ENCODE results near the gene EIF2D.
A peak's percentile ranks its signal among the peaks of the same experiment; 100 is the strongest.
"Not testable (repeated sequence)": the region's sequence is repeated elsewhere in the genome, so short reads cannot be mapped to it uniquely, and the experiment has no call there.

Gene EIF2D

DNA sequence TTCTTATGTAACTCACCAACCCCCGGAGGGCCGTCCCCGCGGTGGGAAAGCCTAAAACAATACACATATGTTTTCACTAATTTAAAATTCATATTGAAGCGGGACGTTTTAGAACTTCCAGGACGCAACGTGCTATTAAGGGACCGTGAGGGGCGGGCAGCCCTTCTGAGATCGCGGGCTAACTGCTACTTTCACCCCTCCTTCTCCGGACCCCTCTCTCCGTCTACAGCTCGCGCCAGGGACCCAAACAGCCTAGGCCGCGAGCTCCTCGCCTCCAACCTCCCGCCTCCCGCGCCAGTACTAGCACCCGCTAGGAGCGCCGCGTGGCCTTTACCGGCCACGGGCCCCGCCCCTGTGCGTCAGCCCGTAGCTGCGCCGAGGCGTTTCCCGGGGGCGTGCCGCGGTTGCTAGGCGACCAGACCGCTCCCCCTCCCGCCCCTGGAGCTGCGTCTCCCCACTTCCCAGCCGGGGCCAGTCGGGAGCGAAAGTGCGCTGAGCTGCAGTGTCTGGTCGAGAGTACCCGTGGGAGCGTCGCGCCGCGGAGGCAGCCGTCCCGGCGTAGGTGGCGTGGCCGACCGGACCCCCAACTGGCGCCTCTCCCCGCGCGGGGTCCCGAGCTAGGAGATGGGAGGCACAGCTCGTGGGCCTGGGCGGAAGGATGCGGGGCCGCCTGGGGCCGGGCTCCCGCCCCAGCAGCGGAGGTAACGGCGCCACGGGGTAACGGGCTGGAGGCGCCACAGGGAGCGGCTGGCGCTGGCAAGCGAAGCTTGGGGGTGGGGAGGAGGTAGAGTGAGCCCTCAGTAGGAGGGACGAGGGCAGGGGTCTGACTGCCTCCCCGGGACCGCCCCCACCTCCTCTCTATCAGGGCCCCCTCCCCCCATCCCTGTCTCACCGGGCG lies 23.1 kb upstream of the EIF2D start, which contains the start of gene DYRK3:
DYRK3 (plus strand) TSS at position 457 of the 898 bp plus-strand sequence; CDS start at position 625, 168 bp downstream.
- DNase-seq (ENCODE audit: low read depth), result peak; percentile 89

DNA sequence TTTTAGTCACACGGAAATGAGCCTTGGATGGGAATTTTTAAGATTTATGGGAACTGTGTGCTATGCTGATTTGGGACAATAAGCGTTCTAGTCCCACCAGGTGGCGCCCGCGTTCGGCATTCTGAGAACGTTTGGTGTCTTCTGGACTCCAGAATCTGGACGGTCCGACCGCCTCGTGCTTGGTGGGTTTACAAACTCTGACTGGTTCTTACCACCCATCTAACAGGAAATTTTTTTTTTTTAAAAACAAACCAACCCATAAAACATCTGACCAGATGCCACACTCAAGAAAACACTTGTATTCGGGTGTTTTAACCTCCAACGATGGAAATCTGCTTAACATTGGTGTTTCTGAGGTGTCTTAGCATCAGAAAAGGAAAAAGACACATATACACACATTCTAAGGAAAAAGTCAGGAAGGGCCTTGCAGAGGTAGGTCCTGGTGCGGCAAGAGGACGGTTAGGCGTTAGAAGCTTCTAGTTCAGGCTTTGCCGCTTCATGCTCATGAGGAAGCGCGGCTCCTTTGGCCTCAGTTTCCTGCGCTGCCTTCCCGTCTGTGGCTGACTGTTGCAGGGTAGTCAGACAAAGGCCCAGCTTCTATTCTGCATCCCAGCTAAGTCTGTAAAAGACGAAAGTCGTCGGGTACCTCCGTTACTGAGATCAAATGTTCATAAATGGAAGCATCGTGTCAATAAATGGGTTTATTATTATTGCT lies 22.3 kb upstream of the EIF2D start:
- peak; percentile 64 for DNase-seq (ENCODE audit: low read depth)

DNA sequence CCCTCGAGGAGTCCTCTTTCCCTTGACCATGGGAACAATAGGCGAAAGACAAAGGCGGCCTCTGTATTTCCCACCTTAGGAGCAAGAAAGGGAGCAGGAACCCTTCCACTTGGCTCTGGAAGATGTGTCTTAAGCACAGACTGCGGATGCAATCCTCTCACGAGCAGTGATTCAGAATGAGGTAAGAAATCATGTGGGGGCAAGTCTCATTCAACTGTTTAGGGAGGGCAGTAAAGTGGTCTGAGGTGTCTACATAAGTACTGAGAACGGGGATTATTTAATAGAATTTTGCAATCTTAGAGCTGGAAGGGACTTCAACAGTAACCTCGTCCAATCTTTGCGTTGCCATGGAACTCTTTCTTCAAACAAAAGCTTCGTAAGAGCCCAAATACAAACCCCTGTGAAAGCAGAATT lies 21.4 kb upstream of the EIF2D start:
- DNase-seq (ENCODE audit: low read depth), result no peak

DNA sequence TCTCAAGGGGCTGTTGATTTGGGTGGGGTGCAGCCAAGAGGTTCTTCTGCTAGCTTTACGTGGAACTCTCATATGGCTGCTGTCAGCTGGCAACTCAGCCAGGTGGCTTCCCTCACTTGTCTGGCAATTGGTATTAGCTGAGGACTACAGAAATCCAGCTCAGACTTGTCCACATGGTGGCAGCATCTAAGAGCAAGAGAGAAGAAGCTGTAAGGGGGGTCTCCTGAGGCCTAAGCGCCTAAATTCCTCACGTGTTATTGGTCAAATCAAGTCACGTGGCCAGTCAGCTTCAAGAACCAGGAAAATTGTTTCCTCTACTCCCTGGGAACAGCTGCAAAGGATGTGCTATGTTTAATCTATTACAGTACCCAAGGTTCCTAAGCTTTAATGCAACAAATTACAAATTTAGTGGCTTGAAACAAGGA lies 18.8 kb upstream of the EIF2D start:
- peak; percentile 85 for DNase-seq (ENCODE audit: low read depth)

DNA sequence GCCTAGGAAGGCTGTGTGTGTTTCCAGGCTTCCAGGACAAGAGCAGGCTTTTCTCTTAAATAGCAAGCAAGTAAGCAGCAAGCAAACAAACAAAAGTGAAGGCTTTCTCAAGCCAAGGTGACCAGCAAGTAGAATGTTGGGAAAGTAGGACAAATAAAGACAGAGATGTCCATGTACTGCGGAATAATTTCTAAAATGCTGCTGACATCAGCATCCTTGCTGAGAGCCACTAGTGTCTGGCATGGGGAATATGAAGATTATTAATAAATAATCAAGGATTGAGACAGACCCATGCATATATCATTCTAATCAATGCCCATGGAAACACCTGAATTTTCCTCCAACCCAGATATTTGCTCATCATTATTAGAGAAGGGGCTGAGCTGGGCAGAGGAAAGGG lies 16.7 kb upstream of the EIF2D start:
- no peak for DNase-seq (ENCODE audit: low read depth)

DNA sequence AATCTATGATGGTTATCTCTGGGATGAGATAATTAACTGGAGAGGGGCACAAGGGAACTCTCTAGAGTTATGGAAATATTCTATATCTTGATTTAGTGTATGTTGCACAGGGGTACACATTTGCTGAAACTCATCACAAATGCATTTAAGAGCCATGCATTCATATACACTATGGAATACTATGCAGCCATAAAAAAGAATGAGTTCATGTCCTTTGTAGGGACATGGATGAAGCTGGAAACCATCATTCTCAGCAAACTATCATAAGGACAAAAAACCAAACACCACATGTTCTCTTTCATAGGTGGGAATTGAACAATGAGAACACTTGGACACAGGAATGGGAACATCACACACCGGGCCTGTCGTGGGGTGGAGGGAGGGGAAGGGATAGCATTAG lies 14.1 kb upstream of the EIF2D start:
- not testable (repeated sequence) for DNase-seq (ENCODE audit: low read depth)

DNA sequence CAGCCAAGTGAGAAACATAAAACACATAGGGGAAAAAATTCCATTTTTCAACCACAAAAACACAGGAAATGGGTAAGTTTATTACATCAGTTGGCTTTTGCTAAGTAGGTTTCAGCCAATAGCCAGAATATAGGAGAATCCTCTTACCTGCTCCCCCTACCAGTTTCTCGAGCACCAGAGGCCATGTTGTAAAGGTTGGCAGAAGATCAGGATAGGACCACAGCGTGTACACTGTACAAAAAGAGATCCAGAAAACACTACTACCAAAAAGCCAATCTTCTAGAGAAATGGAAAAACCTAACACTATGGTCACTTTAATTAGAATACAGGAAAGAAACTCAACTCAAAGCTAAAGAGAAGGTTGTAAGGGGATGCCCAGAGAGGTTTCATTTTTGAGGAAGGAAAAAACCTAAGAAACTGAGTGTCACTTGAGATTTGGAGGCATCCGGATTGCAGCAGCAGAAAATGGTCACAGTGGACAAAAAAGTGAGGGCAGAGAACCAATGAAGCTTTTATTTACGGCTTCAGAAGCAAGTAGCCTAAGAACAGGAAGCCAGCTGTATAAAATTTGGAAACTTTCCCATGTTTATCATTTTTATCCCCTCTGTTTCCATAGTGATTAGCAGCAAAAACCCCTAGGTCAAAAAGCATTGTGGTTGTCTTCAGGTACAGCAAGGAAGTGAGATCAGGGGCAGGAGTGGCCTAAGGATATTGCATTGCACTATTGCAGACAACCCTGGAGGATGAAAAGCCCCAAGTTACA lies 2.9 kb downstream of the EIF2D start:
- no peak for DNase-seq (ENCODE audit: low read depth)

DNA sequence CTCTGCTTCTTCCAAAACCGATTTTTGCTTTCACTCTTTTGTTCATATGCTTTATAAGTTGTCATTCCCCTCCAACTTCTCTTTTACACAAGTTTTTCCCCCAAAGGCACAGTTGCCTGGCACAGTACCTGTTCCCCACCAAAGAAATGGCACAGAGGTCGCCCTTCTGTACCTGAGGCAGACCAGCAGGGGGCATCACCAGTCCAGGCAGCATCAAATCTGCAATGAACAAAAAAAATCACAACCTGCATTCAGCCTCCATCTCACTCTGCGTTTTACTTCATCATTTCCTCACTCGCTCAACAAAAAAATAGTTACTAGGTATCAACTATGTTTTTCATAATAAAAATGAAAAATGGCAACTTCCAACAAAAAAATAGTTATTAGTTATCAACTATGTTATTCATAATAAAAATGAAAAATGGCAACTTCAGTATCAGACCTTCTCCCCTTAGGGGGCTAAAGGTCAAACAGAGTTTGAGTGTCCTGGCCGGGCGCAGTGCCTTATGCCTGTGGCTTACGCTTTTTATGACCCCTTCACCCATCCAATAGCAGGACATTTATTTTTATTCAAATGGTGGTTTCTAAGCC lies 4.1 kb downstream of the EIF2D start:
- DNase-seq (ENCODE audit: low read depth), result no peak

DNA sequence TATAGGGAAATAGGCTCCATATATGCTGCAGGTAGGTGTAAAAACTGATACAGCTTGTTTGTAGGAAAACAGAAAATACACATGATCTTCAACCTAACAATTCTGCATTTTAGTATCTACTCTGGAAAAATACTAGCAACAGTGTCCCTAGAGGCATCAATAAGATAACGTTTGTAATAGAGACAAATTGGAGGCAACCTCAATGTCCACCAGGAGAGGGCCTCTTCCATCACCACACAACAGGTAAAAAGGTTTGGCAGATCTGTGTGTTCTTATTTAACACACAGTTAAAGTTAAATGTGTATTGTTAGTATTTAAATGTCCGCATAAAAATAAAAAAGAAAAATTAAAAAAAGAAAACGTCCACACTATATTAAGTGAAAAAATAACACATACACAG lies 5.4 kb downstream of the EIF2D start:
- no peak for DNase-seq (ENCODE audit: low read depth)

DNA sequence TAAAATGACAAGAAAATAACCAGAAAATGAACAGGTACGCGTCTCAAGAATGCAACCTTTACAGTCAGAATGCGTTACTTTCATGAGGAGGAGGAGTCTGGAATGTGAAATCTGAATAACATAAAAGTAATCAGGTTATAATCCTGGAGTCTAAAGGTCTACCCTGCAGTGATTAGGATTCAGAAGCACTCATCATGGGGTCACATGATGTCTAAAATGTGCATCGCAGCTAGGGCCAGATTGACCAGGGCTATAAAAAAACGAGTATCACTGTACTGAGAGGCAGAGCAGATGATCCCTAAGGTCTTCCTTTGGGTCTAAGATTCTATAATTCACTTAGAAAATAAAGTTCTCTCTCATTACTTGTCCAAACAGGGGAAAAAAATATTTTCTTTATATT lies 7.4 kb downstream of the EIF2D start:
- no peak for DNase-seq (ENCODE audit: low read depth)

DNA sequence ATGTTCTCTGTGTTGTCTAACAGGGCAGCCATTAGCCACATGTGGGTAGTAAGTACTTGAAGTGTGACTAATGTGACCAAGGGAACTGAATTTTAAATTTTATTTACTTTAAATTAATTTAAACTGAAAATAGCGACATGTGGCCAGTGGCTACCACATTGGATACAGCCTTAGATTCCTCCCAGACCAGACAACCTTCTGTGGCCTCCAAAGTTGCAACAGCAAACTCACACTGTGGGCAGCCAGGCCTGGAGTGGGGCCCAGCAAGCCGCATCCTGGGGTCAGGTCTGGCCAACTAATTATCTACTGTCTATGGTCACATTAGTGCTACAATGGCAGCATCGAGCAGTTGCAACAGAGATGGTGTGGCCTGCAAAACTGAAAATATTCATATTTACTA lies 11.7 kb downstream of the EIF2D start:
- DNase-seq (ENCODE audit: low read depth), result no peak

DNA sequence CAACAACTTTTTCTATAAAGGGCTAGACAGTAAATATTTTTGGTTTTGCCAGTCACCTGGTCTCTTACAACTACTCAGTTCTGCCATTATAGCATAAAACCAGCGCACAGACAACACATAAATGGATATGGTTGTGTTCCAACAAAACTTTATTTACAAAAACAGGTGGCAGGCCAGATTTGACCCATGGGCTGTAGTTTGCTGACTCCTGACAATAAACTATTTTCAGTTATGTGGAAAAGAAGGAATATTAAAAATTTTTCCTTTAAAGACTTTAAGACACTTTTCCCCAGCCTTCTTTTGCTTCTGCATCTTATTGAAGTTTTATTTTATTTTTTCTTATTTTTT lies 16.0 kb downstream of the EIF2D start:
- no peak for DNase-seq (ENCODE audit: low read depth)

DNA sequence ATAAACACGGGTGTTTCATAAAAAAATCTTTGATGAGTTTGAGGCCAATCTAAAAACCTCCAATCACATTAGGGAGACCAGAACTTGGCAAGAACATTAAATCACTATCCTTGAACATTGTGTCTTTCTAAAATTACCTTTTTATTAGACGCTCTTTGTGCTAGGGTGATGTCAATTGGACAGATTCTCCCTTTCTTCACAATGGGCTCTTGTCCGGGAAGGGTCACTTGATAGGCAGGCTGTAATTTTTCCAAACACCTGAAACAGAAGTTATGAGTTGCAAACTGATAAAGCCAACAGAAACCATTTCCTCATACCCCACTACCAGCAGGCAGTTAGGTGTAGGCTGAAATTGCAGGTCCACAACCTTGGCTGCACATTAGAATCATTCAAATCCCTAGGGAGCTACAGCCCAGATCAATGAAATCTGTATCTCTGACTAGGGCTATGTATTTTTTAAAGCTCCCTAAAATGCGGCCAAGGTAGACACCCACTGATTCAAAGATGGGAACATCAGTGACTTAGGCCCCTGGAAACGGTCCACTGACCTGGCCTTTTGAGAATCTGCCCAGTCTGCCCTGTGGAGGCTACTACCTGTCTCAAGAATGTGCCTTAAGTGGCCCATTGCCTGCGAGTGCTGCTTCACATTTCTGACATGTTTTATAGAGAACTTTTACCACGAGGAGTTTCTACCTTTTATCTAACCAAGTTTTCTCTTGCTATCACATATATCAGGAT lies 16.5 kb downstream of the EIF2D start:
- DNase-seq (ENCODE audit: low read depth), result no peak

DNA sequence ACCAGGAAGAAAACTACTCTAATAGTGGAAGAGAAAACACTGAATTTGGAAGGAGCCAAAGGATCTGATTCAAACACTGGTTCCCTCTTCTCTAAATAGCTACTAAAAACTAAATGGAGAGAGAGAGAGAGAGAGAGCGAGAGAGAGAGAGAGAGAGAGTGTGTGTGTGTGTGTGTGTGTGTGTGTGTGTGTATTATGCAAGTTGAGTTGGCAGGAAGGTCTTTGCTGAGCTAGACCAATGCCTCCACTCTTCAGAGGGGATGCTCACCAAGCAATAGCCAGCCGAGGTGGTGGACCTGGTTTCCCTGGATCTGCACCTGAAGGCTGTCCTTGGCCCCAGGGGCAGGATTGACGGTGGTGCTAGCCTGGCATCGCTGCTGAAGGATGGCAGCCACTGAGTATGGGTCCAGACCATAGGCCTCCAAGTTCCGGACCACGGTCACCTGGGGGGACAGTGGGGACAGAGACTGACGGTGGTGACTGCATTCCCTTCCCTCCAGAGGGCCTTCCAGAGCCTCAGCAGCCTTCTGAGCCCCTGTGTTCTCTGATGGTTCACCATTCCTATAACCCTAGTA lies 18.8 kb downstream of the EIF2D start:
- DNase-seq (ENCODE audit: low read depth), result no peak

DNA sequence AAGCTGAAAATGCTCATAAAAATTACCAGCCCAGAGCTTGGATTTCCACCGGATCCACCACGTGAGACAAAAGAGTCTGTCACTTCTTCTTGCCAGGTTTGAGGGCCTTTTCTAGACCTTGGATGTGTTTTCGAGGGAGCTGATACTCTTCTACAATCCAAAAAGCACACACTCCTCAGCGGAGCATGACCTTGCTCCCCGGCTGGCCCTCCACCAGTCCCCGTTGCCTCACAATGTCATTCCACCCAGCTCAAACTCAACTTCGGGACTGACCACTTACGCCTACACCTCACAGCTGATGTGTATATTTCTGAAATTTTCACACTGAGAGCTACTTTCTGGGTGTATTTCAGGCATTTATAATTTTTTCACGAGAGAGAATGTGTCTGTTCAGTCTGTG lies 20.6 kb downstream of the EIF2D start:
- DNase-seq (ENCODE audit: low read depth), result no peak

DNA sequence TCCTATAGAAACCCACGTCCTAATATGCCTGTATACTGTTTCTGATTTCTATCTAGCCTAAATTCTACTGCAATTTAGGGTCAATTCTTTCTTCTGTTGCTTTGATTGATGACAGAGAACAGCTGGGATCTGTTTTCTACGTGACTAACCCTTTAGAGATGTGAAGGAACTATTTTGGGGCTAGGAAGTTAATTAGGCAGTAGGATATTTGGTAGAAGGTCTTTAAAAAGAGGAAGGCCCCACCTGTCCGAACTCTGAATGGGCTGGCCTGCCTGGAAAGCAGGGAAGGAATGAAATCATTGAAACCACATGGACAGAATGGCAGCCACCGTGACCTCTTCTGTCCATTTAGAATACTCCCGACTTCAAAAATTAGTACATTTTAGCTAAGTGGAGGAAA lies 21.0 kb downstream of the EIF2D start:
- DNase-seq (ENCODE audit: low read depth), result no peak

DNA sequence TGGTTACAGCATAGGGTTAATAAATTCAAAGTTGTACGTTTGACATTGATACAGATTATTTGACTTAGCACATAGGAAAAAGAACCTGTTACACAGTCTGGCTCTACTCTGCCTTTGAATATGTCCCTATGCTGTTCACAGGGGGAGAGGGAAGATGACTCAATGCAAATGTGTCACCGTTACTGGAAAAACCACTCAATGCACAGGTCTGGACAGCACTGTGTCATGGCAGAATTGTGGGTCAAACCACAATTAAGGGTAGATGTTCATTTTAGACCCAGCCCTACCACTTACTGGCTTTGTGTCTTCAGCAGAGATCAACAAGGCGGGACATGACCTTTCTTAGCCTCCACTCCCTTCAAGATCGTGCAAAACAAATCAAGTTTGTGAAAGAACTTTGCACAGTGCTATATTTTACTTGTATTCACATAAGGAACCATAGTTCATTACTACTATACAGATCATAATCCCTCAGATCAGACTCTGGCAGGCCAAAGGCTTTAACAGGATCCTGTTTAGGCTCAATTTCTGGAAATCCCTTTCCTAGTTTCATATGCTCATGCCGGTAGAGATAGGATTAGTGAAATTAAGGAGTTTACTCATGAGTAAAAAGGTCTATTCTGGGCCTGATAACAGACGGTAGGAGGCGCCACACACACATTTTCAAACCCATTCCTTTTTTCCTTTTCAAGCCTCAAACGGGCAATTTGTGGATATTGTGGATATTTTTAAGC lies 22.1 kb downstream of the EIF2D start:
- DNase-seq (ENCODE audit: low read depth), result no peak

DNA sequence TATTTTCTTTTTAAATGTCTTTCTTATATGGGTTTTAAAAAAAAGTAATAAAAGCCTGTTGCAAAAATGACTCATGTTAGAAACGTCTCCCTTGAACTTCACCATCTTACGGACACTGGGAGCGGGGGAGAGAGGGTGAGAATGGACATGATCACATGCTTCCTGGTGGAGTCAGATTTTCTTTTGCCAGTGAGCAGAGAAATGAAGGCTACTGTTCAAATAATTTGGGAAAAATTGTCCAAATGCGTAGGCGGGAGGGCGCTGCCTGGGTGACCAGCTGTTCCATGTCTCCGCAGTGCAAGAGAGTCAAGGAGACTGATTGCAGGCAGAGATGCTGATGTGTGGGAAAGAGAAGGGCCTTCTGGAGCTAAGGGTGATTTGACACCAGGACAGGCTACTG lies 23.1 kb downstream of the EIF2D start:
- DNase-seq (ENCODE audit: low read depth), result no peak

DNA sequence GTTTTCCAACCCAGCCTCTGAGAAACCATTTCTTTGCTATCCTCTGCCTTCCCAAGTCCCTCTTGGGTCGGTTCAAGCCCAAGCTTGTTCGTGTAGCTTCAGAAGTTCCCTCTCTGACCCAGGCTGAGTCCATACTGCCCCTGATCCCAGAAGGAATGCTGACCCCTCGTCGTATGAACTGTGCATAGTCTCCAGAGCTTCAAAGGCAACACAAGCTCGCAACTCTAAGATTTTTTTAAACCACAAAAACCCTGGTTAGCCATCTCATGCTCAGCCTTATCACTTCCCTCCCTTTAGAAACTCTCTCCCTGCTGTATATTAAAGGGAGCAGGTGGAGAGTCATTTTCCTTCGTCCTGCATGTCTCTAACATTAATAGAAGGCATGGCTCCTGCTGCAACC lies 23.8 kb downstream of the EIF2D start:
- DNase-seq (ENCODE audit: low read depth), result no peak

DNA sequence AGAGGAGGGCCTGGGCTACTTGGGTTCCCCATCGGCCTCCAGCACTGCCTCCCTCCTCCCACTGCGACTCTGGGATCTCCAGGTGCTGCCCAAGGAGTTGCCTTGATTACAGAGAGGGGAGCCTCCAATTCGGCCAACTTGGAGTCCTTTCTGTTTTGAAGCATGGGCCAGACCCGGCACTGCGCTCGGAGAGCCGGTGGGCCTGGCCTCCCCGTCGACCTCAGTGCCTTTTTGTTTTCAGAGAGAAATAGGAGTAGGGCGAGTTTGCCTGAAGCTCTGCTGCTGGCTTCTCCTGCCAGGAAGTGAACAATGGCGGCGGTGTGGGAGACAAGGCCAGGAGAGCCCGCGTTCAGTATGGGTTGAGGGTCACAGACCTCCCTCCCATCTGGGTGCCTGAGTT lies 24.4 kb downstream of the EIF2D start:
- DNase-seq (ENCODE audit: low read depth), result no peak

Data from CMK (cell line).